ENCODE results near the gene FBXO2.
"Not testable (repeated sequence)": the region's sequence is repeated elsewhere in the genome, so short reads cannot be mapped to it uniquely, and the experiment has no call there.

The FBXO2 gene

DNA sequence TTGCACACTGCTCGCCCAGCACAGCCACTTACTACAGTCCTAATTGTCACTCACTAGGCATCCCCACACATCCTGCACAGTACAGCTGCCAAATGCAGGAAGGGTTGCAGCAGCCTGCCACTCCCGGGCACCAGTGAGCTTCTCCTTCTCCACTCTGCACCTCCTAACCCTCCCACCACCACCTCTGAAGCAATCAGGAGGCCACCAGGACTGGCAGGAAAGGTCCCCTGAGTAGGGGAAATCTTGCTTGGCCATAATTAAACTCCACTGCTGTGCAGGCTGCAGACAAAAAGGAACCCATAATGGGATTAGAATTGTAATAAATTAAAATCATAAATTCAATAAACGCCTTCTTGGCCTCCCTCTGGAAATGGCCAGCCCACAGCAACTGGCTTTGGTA lies 31.8 kb downstream of the FBXO2 start:
- no peak for FAIRE-seq

DNA sequence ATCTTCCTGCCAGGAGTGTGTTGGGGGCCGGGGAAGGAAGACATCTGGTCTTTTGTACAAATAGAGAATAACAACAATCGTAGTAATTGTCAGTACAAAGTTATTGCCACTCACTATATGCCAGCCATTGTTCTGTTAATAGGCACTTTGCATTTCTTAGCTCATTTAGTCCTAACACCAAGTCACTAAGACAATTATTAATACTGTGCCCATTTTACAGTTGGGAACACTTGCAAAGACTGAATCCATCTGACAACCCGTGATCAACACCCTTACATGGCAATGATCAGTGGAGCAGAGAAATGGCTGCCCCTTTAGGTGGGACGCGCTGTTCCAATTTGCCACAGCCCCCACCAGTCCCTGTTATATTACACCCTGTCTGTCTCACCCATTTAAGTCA lies 33.3 kb downstream of the FBXO2 start:
- no peak for FAIRE-seq

DNA sequence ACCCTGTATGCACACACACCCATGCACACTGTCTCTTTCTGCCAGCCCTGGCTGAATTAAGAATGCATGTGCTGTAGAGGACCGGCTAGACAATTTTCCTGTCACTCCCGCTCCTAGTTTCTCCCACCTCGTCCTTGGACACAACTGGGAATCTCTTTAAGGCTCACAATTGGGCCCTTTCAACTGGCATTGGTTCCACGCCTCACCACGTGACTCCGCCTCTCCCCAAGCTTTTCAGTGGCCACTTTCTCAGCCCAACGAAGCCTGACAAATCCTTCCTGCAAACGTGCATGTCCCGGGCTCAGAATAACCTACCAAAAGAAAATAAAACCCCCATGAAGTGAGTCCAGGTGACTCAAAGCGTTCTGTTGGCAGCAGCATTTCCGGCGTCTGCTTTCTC lies 33.8 kb downstream of the FBXO2 start:
- no peak for FAIRE-seq

DNA sequence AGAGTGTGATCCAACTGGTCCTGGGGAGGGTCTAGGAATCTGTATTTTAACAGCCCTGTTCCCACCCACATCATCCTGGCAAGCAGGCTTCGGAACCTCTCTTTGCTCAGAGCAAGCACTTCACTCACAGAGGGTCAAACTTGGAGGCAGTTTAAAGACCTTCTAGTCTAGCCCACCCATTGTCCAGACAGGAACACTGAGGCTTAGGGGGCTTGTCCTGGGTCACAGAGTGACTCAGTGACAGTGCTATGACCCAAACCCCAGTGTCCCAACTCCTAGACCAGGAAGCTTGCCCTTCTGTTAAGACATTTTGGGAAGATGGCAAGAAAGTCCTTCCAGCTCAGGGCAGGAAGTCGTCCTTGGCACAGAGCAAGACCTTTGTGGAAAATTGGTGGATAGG lies 36.5 kb downstream of the FBXO2 start:
- FAIRE-seq, result no peak

DNA sequence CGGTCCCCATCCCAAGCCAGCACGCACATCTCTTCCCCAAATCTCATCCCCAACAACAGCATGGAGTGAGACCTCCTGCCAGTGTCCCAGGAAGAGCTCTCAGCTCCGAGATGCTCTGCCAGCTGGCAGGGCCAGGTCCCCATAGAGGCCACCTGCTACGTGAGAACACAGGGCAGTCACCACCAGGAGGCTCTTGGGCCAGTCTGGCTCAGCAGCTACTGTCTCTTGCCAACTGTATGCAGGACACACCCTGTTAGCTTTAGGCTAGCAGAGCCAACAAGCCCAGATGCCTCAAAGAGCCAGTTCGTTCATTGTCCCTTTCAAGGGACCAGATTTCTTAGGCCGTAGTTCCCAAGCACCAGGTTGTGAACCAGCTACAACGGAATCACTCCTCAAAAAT lies 36.9 kb downstream of the FBXO2 start:
- no peak for FAIRE-seq

DNA sequence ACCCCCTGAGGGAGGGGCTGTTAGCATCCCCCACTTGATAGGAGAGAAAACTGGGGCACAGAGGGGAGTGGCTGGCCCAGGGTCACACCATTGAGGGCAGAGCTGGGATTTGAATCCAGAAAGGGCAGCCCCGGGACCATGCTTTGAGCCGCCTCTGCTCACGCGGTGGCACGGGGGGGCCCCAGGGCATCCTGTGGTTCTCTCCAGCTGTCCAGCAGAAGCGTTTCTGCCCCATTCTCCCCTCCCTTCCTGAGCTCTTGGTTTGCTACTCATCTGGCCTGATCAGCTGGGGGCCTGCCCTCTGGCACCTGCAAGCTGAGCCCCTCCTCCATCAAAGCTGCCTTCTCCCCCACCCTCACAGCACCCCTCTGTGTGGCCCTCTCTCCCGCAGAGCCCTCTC lies 37.5 kb downstream of the FBXO2 start:
- FAIRE-seq, result no peak

DNA sequence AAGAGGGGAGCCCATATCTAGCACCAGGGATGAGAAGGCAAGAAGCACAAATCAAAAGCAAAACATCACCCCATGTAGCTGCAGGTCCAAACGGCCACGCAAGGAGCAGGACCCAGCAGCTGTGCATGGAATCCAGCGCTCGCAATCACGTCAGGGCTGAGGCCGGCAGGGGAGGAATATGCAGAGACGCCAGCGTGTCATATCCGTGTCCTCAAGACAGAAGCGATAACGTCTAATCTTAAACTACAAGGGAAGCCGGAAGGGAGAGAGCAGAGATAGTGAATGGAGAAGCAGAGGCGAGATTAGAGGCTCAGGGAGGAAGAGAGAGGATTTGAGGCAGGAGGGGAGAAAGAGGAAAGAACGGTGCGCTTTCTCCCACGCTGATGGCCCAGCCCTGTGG lies 39.1 kb downstream of the FBXO2 start:
- no peak for FAIRE-seq

DNA sequence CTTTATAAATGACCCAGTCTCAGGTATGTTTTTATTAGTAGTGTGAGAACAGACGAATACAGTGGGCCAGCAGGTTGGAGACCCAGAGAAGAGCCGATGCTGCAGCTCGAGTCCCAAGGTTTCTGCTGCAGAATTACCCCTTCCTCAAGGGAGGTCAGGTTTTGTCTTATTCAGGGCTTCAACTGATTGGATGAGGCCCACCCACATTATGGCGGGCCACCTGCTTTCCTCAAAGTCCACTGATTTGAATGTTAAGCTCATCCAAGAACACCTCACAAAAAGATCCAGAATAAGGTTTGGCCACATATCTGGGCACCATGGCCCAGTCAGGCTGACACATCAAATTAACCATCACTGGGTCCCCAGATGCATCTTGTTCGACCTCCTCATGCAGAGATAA lies 40.9 kb downstream of the FBXO2 start:
- no peak for FAIRE-seq

DNA sequence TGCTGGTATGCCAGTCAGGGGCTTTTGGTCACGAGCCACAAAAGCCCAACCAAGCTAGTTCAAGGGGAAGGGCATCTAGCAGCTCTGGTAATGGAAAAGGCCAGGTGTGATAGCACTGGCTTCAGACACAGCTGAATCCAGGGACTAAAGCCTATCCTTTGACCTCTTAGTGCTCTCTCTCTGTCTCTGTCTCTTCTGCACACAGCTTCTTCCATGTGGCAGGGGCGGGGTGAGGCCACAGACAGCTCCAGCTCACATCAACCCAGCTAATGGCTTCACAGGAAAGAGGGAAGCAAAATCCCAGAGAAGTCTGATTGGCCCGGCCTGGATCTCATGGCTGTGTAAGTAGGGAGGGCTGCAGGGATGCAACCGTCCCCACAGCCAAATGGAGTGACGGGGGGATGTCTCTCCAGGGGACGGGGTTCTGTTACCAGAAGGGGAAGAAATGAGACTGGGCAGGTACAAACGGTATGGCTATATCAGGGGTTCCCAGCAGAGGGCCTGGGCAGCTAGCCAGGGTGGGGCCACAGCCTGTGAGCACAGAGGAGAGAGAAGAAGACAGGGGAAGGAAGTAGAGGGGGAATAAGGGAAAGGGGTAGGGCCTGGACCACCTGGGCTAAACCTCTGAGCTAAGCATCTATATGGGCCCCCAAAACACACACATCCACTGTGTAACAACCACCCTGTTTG lies 42.4 kb downstream of the FBXO2 start:
- FAIRE-seq, result no peak

DNA sequence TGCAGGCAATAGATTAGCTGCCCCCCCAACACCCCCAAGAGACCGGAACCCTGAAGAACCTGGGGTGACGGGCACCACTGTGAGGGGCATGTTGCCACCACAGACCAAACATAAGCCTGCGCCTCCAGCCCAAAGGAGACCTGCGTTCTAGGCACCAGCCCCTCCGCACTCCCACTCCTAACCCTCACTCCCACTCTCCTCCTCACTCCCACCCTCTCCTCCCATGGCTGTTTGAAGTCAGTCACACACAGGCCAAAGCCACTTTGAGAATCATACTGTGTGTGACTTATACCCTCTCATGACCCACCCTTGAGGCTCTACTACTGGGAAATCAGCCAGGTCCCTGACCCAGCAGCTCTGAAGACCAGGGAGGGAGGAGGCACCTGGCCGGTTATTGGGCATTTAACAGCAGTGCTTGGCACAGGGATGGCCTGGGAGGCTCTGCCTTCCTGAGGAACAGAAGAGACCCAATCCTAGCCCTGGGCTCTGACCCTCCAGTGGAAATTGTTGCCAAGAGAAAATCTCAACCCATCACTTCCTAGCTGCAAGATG lies 43.5 kb downstream of the FBXO2 start:
- FAIRE-seq, result no peak

DNA sequence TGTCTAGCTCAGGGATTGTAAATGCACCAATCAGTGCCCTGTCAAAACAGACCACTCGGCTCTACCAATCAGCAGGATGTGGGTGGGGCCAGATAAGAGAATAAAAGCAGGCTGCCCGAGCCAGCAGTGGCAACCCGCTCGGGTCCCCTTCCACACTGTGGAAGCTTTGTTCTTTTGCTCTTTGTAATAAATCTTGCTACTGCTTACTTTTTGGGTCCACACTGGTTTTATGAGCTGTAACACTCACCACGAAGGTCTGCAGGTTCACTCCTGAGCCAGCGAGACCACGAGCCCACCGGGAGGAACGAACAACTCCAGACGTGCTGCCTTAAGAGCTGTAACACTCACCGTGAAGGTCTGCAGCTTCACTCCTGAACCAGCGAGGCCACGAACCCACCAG lies 44.9 kb downstream of the FBXO2 start:
- not testable (repeated sequence) for FAIRE-seq

DNA sequence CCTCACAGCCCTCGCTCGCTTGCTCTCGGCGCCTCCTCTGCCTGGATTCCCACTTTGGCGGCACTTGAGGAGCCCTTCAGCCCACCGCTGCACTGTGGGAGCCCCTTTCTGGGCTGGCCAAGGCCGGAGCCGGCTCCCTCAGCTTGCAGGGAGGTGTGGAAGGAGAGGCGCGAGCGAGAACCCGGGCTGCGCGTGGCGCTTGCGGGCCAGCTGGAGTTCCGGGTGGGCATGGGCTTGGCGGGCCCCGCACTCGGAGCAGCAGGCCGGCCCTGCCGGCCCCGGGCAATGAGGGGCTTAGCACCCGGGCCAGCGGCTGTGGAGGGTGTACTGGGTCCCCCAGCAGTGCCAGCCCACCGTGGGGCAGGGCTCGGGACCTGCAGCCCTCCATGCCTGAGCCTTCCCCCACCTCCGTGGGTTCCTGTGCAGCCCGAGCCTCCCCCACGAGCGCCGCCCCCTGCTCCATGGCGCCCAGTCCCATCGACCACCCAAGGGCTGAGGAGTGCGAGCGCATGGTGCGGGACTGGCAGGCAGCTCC lies 45.6 kb downstream of the FBXO2 start:
- FAIRE-seq, result not testable (repeated sequence)

DNA sequence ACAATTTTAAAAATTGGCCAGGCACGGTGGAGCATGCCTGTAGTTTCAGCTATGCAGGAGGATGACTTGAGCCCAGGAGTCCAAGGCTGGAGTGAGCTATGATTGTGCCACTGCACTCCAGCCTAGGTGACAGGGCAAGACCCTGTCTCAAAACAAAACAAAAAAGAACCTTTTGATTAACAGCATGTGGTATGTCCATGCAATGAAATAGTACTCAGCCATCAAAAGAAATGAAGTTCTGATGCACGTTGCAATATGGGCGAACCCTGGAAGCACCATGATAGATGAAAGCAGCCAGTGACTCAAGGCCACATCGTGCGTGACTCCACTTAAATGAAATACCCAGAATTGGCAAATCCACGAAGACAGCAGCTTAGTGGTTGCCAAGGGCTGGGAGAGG lies 47.5 kb downstream of the FBXO2 start:
- FAIRE-seq, result no peak

DNA sequence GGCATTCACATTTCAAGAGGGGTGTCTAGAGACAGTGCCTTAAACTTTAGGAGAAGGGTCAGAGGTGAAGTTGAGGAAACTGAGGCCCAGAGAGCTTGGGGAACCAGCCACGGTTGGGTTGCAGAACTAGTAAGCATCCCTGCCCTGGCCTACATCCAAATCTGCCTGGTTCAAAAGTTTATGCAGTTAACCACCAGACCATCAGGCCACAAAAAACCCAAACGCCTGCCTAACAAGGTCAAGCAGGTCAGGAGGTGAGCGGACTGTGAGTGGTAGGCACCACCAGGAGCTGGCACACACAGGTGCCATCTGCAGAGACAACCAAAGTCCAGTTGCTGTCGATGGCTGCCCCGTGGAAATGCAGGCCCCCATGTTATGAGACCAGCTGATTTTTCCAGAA lies 51.2 kb downstream of the FBXO2 start:
- FAIRE-seq, result no peak

DNA sequence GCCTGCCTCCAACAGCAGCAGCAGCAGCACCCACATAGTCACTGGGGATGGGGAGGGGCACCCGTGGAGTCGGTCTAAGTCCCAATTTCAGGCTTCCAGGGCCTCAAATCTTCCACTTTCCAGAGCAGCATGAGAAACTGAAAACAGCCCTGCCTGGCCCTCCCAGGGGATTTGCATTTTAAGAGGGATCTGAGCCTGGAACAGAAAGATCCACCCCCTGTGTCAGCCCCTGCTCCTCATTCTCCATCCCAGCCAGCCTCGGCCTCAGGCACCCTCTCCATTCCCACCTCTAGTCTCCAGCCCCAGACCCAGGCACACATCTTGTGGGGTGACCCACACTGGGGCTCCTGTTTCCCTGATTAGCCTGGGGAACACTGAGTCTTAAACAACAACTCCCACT lies 51.8 kb downstream of the FBXO2 start:
- FAIRE-seq, result no peak

DNA sequence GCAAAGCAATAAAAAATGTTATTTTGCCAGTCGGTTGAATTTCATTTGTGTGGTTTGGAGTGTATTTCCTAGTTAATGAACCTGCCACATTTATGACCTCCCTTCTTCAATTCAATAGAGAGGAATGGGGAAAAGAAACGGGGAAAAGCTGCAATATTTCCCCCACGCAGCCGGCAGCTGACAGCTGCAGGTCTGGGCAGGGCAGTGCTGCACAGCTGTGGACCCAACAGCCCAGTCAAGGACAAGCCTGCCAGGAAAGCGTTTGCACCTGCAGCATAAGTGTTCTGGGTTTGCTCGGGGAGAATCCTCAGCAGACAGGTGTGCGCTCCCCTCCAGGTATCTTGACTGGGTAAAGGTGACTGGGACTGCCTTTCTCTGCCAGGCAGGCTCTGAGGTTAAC lies 53.4 kb downstream of the FBXO2 start:
- FAIRE-seq, result no peak

DNA sequence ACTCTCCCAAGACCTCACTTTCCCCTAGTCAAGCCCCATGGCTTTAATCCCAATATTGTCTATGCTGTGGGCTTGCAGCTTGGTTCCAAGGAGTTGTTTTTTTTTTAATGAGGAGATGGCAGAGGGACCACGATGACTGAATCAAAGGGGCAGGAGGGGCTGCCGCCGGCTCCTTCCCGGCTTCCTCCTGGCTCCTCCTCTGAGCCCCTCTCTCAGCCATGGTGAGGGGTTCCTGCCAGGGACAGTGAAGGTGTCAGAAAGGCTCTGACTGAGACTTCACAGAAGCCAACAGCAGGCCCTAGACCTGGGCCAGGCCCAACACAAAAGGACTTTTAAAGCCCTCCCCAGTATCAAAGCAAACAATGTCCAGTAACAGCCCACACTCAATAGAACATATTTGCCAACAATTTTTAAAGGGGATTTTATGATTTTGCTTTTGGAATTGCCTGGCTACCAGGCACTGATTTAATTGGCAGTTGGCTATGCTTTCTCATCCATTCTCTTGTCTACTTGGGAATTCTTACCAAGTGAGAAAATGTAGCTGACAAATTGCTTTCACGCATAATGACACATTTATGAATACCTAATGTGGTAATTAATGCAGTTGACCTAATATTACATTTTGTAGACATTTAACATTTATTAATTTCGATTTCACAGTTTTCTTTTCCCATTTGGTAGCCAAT lies 54.2 kb downstream of the FBXO2 start:
- FAIRE-seq, result no peak

DNA sequence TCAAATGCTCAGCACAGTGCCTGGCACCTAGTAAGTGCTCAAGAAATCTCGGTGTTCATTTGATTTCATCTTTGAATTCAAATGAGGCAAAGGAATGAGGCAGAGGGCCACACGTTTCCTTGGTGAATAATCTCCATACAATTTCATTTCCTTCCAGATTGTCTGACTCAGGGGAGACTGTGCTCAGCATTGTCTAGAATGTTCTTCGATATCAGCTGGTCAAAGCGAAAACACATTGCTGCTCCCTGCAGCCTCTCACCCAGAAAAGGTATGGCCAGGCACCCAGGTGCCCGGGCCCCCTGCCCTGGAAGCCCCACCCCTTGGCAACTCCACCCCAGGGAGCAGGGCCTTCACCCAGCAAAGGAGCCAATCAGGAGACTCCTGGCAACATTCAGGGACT lies 55.8 kb downstream of the FBXO2 start:
- FAIRE-seq, result no peak

All from colon (tissue), 2 donors.